IMR-90 (cell line): ENCODE data around the gene PEAK3. TPM values are rescaled to one million over a fixed set of nuclear protein-coding genes. Genes with fewer than 3 reads are reported as not detected.

ENCODE experiments used
- ATAC-seq: fragments of 200-7000 bp; cut with Tn5 transposase; 2 replicates; pipeline ENCODE4 v1.9.1; 2020; ENCODE audit warnings: low read depth, mild to moderate bottlenecking, moderate library complexity
- BruUV-seq: library from RNA; stranded (reverse); fragments of 400-500 nt; replicated peaks from 2 replicates; lab custom pipeline; 2021; lab: Mats Ljungman, UMichigan
- CTCF ChIA-PET: fragments of 300-600 bp; formaldehyde crosslinking; extraction: SDS; loops from one replicate; lab custom pipeline; 2021; ENCODE audit warnings: antibody characterized with exemption; lab: Yijun Ruan, JAX
- POLR2A ChIA-PET: fragments of 300-600 bp; sonication (Branson Sonifier 250); formaldehyde crosslinking; loops from one replicate; lab custom pipeline; 2022; ENCODE audit warnings: antibody characterized with exemption; ENCODE audit not compliant: unreplicated experiment; lab: Charles Lee
- DNase-seq: peaks from one replicate; pipeline ENCODE4 v3.0.0; 2013
- H2AFZ ChIP-seq: replicated peaks from 2 replicates; pipeline ENCODE3; 2013; ENCODE audit warnings: low read length, mild to moderate bottlenecking; ENCODE audit not compliant: poor library complexity
- H2AK5ac ChIP-seq: 2 replicates; pipeline ENCODE4 v1.6.1; 2013; ENCODE audit warnings: low read depth, low read length, inconsistent platforms
- H2AK9ac ChIP-seq: replicated peaks from 2 replicates; pipeline ENCODE3; 2013; ENCODE audit warnings: mild to moderate bottlenecking, low read depth, low read length, moderate library complexity; ENCODE audit not compliant: poor library complexity
- H2BK120ac ChIP-seq: 2 replicates; pipeline ENCODE4 v1.6.1; 2013; ENCODE audit warnings: low read depth, low read length, inconsistent platforms
- H2BK15ac ChIP-seq: 3 replicates; pipeline ENCODE4 v1.6.1; 2013; ENCODE audit warnings: low read depth, low read length, inconsistent platforms
- H2BK20ac ChIP-seq: 2 replicates; pipeline ENCODE4 v1.6.1; 2013; ENCODE audit warnings: low read depth, mild to moderate bottlenecking, inconsistent platforms, low read length, moderate library complexity
- H2BK5ac ChIP-seq: 2 replicates; pipeline ENCODE4 v1.6.1; 2013; ENCODE audit warnings: mild to moderate bottlenecking, low read depth, low read length, inconsistent platforms; ENCODE audit not compliant: poor library complexity, severe bottlenecking
- H3K14ac ChIP-seq: replicated peaks from 2 replicates; pipeline ENCODE4 v1.6.1; 2013; ENCODE audit warnings: low read depth, low read length, inconsistent platforms
- H3K18ac ChIP-seq: 2 replicates; pipeline ENCODE4 v1.6.1; 2013; ENCODE audit warnings: low read depth, low read length, control low read depth
- H3K23ac ChIP-seq: 2 replicates; pipeline ENCODE4 v1.6.1; 2013; ENCODE audit warnings: low read depth, low read length, inconsistent platforms
- H3K27ac ChIP-seq: 2 replicates; pipeline ENCODE4 v1.5.1; 2013; ENCODE audit warnings: mild to moderate bottlenecking, control low read depth, low read length; ENCODE audit not compliant: insufficient read depth
- H3K27me3 ChIP-seq: 2 replicates; pipeline ENCODE4 v1.6.1; 2013; ENCODE audit warnings: low read length; ENCODE audit not compliant: control insufficient read depth, insufficient read depth
- H3K36me3 ChIP-seq: 2 replicates; pipeline ENCODE4 v1.6.1; 2013; ENCODE audit warnings: low read length, mixed read lengths; ENCODE audit not compliant: control insufficient read depth, insufficient read depth
- H3K4ac ChIP-seq: 2 replicates; pipeline ENCODE4 v1.6.1; 2013; ENCODE audit warnings: low read depth, low read length, inconsistent platforms
- H3K4me1 ChIP-seq: 2 replicates; pipeline ENCODE4 v1.6.1; 2013; ENCODE audit warnings: low read length, mixed read lengths; ENCODE audit not compliant: control insufficient read depth, insufficient read depth
- H3K4me2 ChIP-seq: 2 replicates; pipeline ENCODE4 v1.6.1; 2013; ENCODE audit warnings: low read depth, mild to moderate bottlenecking, control low read depth, low read length, moderate library complexity
- H3K4me3 ChIP-seq: 2 replicates; pipeline ENCODE4 v1.5.1; 2013; ENCODE audit warnings: low read depth, mild to moderate bottlenecking, control low read depth, low read length, moderate library complexity; ENCODE audit not compliant: insufficient read depth
- H3K56ac ChIP-seq: 2 replicates; pipeline ENCODE4 v1.6.1; 2013; ENCODE audit warnings: low read length, inconsistent platforms; ENCODE audit not compliant: insufficient read depth; ENCODE audit errors: extremely low read depth
- H3K79me1 ChIP-seq, 2 experiments: 2 replicates each; pipeline ENCODE4 v1.6.1; 2013; ENCODE audit warnings: low read length in 2 of 2, inconsistent platforms in 1 of 2, low read depth in 1 of 2
- H3K9ac ChIP-seq: 2 replicates; pipeline ENCODE4 v1.6.1; 2013; ENCODE audit warnings: low read depth, low read length, control low read depth
- H3K9me1 ChIP-seq: 2 replicates; pipeline ENCODE4 v1.6.1; 2013; ENCODE audit warnings: low read length, inconsistent platforms; ENCODE audit not compliant: insufficient read depth
- H3K9me3 ChIP-seq: 2 replicates; pipeline ENCODE4 v1.6.1; 2013; ENCODE audit warnings: low read length; ENCODE audit not compliant: control insufficient read depth, insufficient read depth
- H4K20me1 ChIP-seq: 2 replicates; pipeline ENCODE4 v1.6.1; 2013; ENCODE audit warnings: low read length, inconsistent platforms; ENCODE audit not compliant: insufficient read depth
- H4K5ac ChIP-seq: 2 replicates; pipeline ENCODE4 v1.6.1; 2013; ENCODE audit warnings: mild to moderate bottlenecking, low read depth, low read length, control low read depth
- H4K8ac ChIP-seq, 2 experiments: 2 replicates each; pipeline ENCODE4 v1.6.1; 2013; ENCODE audit warnings: low read depth in 2 of 2, low read length in 2 of 2, control low read depth in 1 of 2, inconsistent platforms in 1 of 2
- H4K91ac ChIP-seq: 2 replicates; pipeline ENCODE4 v1.6.1; 2013; ENCODE audit warnings: low read depth, low read length, inconsistent platforms; ENCODE audit not compliant: insufficient read depth
- BHLHE40 ChIP-seq: fragments of 150-350 bp; IDR thresholded peaks from 2 replicates; pipeline ENCODE4 v1.6.1; 2016; ENCODE audit warnings: mild to moderate bottlenecking, low read depth, low read length
- CEBPB ChIP-seq: IDR thresholded peaks from 2 replicates; pipeline ENCODE4 v1.6.1; 2012; ENCODE audit warnings: low read depth, low read length, improper control_type of control experiment
- CHD1 ChIP-seq: IDR thresholded peaks from 2 replicates; pipeline ENCODE4 v1.6.1; 2012; ENCODE audit warnings: low read depth, low read length, improper control_type of control experiment
- NFE2L2 ChIP-seq: fragments of 150-350 bp; IDR thresholded peaks from 2 replicates; pipeline ENCODE4 v1.6.1; 2016; ENCODE audit warnings: low read depth, mild to moderate bottlenecking, low read length
- POLR2A ChIP-seq: IDR thresholded peaks from 2 replicates; pipeline ENCODE4 v1.6.1; 2012; ENCODE audit warnings: mild to moderate bottlenecking, low read depth, low read length
- RAD21 ChIP-seq: IDR thresholded peaks from 2 replicates; pipeline ENCODE4 v1.6.1; 2012; ENCODE audit warnings: low read length, improper control_type of control experiment
- RCOR1 ChIP-seq: IDR thresholded peaks from 2 replicates; pipeline ENCODE4 v1.6.1; 2012; ENCODE audit warnings: mild to moderate bottlenecking, low read length, improper control_type of control experiment; ENCODE audit not compliant: insufficient replicate concordance
- SMC3 ChIP-seq: fragments of 150-350 bp; IDR thresholded peaks from 2 replicates; pipeline ENCODE4 v1.6.1; 2016; ENCODE audit warnings: low read depth, mild to moderate bottlenecking, antibody characterized with exemption, low read length, moderate library complexity
- WGBS, 2 experiments: methylation state at CpG; one replicate each; pipeline versions ENCODE4 v1.1.5 to v1.1.7; 2013; ENCODE audit warnings: missing lambda C conversion rate in 2 of 2; ENCODE audit not compliant: insufficient read length in 1 of 2; ENCODE audit errors: extremely low coverage in 2 of 2; 5-methylcytosine and 5-hydroxymethylcytosine counted together
- dilution Hi-C: fragments of 300-500 bp; cut with HindIII; formaldehyde crosslinking; loops from one replicate; pipeline ENCODE4 v1.14.3; 2018; ENCODE audit warnings: low sequenced_read_pairs; ENCODE audit not compliant: unreplicated experiment
- in situ Hi-C: fragments of 300-500 bp; cut with MboI; formaldehyde crosslinking; loops from 3 replicates; pipeline ENCODE4 v1.14.3; 2019; ENCODE audit warnings: low sequenced_read_pairs, inconsistent platforms, mixed read lengths
- intact Hi-C: fragments of 100-400 bp; cut with micrococcal nuclease; formaldehyde crosslinking; loops from 2 replicates; pipeline ENCODE4 v1.10.0; 2022
- microRNA-seq, 2 experiments: library from miRNA; stranded (forward) in 1 of 2; unstranded in 1 of 2; fragments of 10-50 nt in 1 of 2; fragments of <30 nt in 1 of 2; gene quantifications in 1 of 2; microRNA quantifications in 1 of 2; one replicate each; pipeline versions ENCODE3 to v1.1.0; 2013 to 2020; ENCODE audit not compliant: insufficient read depth in 1 of 2, insufficient read length in 1 of 2, unreplicated experiment in 1 of 2
- polyA plus RNA-seq, 3 experiments: library from polyadenylated mRNA; depleted of rRNA; stranded (reverse); fragments of >200 nt; gene quantifications; 2 replicates each; pipeline ENCODE4 v1.2.3, GENCODE V29; 2012; ENCODE audit warnings: low replicate concordance in 1 of 3
- small RNA-seq, 5 experiments: library from RNA; depleted of rRNA; stranded (forward); fragments of <200 nt; gene quantifications; one replicate each; pipeline ENCODE3, GENCODE V24; 2012
- total RNA-seq: library from RNA; depleted of rRNA; stranded (reverse); fragments of >200 nt; gene quantifications from 2 replicates; pipeline ENCODE4 v1.2.3, GENCODE V29; 2012; rRNA removed
- TF ChIP-seq, protein P1 (sequence below): fragments of 150-350 bp; IDR thresholded peaks from 2 replicates; pipeline ENCODE4 v1.6.1; 2017; ENCODE audit warnings: mild to moderate bottlenecking, antibody characterized with exemption, low read length, low read depth

PEAK3 gene
- total and polyA plus RNA-seq, 2 of the 4 experiments (the other 2 are of a cell fraction): under 0.01 to 0.09 TPM

- no peak overlapping the region for H2AFZ ChIP-seq
- H3K4me1 ChIP-seq: no peaks in the 10 kb centered on the region
- no peak overlapping the region for H3K9ac ChIP-seq
- dilution Hi-C loops (no loop called here), intact Hi-C loops (no loop called here), in situ Hi-C loops (no loop called here)
- CTCF ChIA-PET: no interaction called here
- H3K56ac ChIP-seq: no peak overlapping the region
- H3K4me2 ChIP-seq: no peak overlapping the region
- no peak overlapping the region for H3K4ac ChIP-seq
- H3K23ac ChIP-seq: no peak overlapping the region
- no peak overlapping the region for H3K27ac ChIP-seq
- H4K20me1 ChIP-seq: peaks cover 14% of the 10 kb centered on the region; the same call in 1 of the 2 replicates
- 85% methylated on average over 7 of the region's 13 CpGs; no CpG with 5 or more reads in 1 of the 2 experiments for WGBS, 2 experiments
- no TSS peak for BruUV-seq
- no peak overlapping the region for H2BK20ac ChIP-seq
- peaks cover 13 to 19% of the 10 kb centered on the region in 2 experiments for H3K79me1 ChIP-seq
- H2AK5ac ChIP-seq: no peak overlapping the region
- no peaks in the 10 kb centered on the region for H3K27me3 ChIP-seq
- no peak overlapping the region for H4K91ac ChIP-seq
- H3K18ac ChIP-seq: no peak overlapping the region
- no peak overlapping the region for H4K8ac ChIP-seq
- no peak overlapping the region for H2AK9ac ChIP-seq
- no peak for ATAC-seq
- no peak overlapping the region for H3K14ac ChIP-seq
- no peak overlapping the region for H2BK15ac ChIP-seq
- no peak for DNase-seq
- no peak for TF ChIP-seq CEBPB
- TF ChIP-seq SMC3: no peak
- TF ChIP-seq NFE2L2: no peak
- TF ChIP-seq POLR2A: no peak
- no peak for TF ChIP-seq RAD21
- no peak for TF ChIP-seq CHD1
- no peak for TF ChIP-seq BHLHE40
- TF ChIP-seq, protein P1, sequence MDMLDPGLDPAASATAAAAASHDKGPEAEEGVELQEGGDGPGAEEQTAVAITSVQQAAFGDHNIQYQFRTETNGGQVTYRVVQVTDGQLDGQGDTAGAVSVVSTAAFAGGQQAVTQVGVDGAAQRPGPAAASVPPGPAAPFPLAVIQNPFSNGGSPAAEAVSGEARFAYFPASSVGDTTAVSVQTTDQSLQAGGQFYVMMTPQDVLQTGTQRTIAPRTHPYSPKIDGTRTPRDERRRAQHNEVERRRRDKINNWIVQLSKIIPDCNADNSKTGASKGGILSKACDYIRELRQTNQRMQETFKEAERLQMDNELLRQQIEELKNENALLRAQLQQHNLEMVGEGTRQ: no peak
- no peak for TF ChIP-seq RCOR1
- POLR2A ChIA-PET: no interaction called here
- no peaks in the 10 kb centered on the region for H3K9me3 ChIP-seq
- H2BK120ac ChIP-seq: no peak overlapping the region
- no peak overlapping the region for H2BK5ac ChIP-seq
- H3K36me3 ChIP-seq: peaks cover 74% of the 10 kb centered on the region
- no peaks in the 10 kb centered on the region for H3K9me1 ChIP-seq
- no peak overlapping the region for H4K5ac ChIP-seq
- H3K4me3 ChIP-seq: no peak overlapping the region
These were observed 57.1 kb downstream of the PEAK3 start for GRCh38 chr19:2224754-2225349.

Small RNA genes within 50 kb of the gene (microRNA-seq; reads per million reads assigned to microRNA genes)
- gene MIR1227 (ENCODE audit: insufficient read depth in 1 of 2, insufficient read length in 1 of 2, unreplicated experiment in 1 of 2) (1.0 to 2.9 reads per million in 2 experiments), gene MIR4321 (ENCODE audit: unreplicated experiment) (not detected)

Small RNA genes within 50 kb of the gene (small RNA-seq; reads per million reads assigned to genes)
- gene MIR1227: 0 reads per million in 5 experiments

Other genes starting within 250 kb of the PEAK3 start
- gene MKNK2, start 230.9 kb downstream of the PEAK3 start, total RNA-seq: 20.8 and 21.9 TPM in 2 replicates
- 31.8 and 37.5 TPM in 2 replicates for gene MKNK2, start 230.9 kb downstream of the PEAK3 start, polyA plus RNA-seq (2012; rRNA removed)
- 8.9 and 9.3 TPM in 2 replicates for gene MOB3A, start 185.8 kb downstream of the PEAK3 start, total RNA-seq
- 26.5 and 28.8 TPM in 2 replicates for gene MOB3A, start 185.8 kb downstream of the PEAK3 start, polyA plus RNA-seq (2012; rRNA removed)
- gene IZUMO4, start 185.3 kb downstream of the PEAK3 start, total RNA-seq: 0.56 and 0.72 TPM in 2 replicates
- gene IZUMO4, start 185.3 kb downstream of the PEAK3 start, polyA plus RNA-seq (2012; rRNA removed): 2.8 and 3.4 TPM in 2 replicates
- 75.3 and 76.1 TPM in 2 replicates for gene AP3D1, start 130.6 kb downstream of the PEAK3 start, total RNA-seq
- 129 and 132 TPM in 2 replicates for gene AP3D1, start 130.6 kb downstream of the PEAK3 start, polyA plus RNA-seq (2012; rRNA removed)
- gene DOT1L, start 118.2 kb downstream of the PEAK3 start, total RNA-seq: 2.5 TPM in 2 replicates
- 12.6 and 22.0 TPM in 2 replicates for gene DOT1L, start 118.2 kb downstream of the PEAK3 start, polyA plus RNA-seq (2012; rRNA removed)
- gene PLEKHJ1, start 45.8 kb downstream of the PEAK3 start, total RNA-seq: 31.7 and 33.1 TPM in 2 replicates
- gene PLEKHJ1, start 45.8 kb downstream of the PEAK3 start, polyA plus RNA-seq (2012; rRNA removed): 62.8 and 69.8 TPM in 2 replicates
- 4.8 and 7.5 TPM in 2 replicates for gene SF3A2, start 45.4 kb downstream of the PEAK3 start, total RNA-seq
- 29.8 and 34.5 TPM in 2 replicates for gene SF3A2, start 45.4 kb downstream of the PEAK3 start, polyA plus RNA-seq (2012; rRNA removed)
- under 0.01 TPM in 1 of 2 replicates, not detected in the other for gene AMH, start 32.9 kb downstream of the PEAK3 start, total RNA-seq
- 0.86 and 1.5 TPM in 2 replicates for gene AMH, start 32.9 kb downstream of the PEAK3 start, polyA plus RNA-seq (2012; rRNA removed)
- not detected in 2 replicates for gene JSRP1, start 25.8 kb downstream of the PEAK3 start, total RNA-seq
- not detected in 2 replicates for gene JSRP1, start 25.8 kb downstream of the PEAK3 start, polyA plus RNA-seq (2012; rRNA removed)
- not detected in 2 replicates for gene LINGO3, start 26.0 kb upstream of the PEAK3 start, total RNA-seq
- gene LINGO3, start 26.0 kb upstream of the PEAK3 start, polyA plus RNA-seq (2012; rRNA removed): not detected in 2 replicates
- gene LSM7, start 46.4 kb upstream of the PEAK3 start, total RNA-seq: 145 and 200 TPM in 2 replicates
- gene LSM7, start 46.4 kb upstream of the PEAK3 start, polyA plus RNA-seq (2012; rRNA removed): 544 and 708 TPM in 2 replicates
- gene SPPL2B, start 46.5 kb upstream of the PEAK3 start, total RNA-seq: 3.4 and 4.2 TPM in 2 replicates
- gene SPPL2B, start 46.5 kb upstream of the PEAK3 start, polyA plus RNA-seq (2012; rRNA removed): 45.7 and 52.0 TPM in 2 replicates
- gene TMPRSS9, start 78.1 kb upstream of the PEAK3 start, total RNA-seq: not detected in 2 replicates
- gene TMPRSS9, start 78.1 kb upstream of the PEAK3 start, polyA plus RNA-seq (2012; rRNA removed): not detected in 2 replicates
- 21.0 and 29.2 TPM in 2 replicates for gene TIMM13, start 145.4 kb upstream of the PEAK3 start, total RNA-seq
- 62.3 and 93.7 TPM in 2 replicates for gene TIMM13, start 145.4 kb upstream of the PEAK3 start, polyA plus RNA-seq (2012; rRNA removed)
- 104 and 108 TPM in 2 replicates for gene LMNB2, start 174.8 kb upstream of the PEAK3 start, total RNA-seq
- gene LMNB2, start 174.8 kb upstream of the PEAK3 start, polyA plus RNA-seq (2012; rRNA removed): 106 and 117 TPM in 2 replicates
- 28.1 and 30.1 TPM in 2 replicates for gene GADD45B, start 194.0 kb upstream of the PEAK3 start, total RNA-seq
- gene GADD45B, start 194.0 kb upstream of the PEAK3 start, polyA plus RNA-seq (2012; rRNA removed): 84.0 and 106 TPM in 2 replicates